Hepatic stellate cell (primary cell): Measurements from ENCODE around the gene SHQ1.
"Not testable (repeated sequence)": the region's sequence is repeated elsewhere in the genome, so short reads cannot be mapped to it uniquely, and the experiment has no call there.

Experiments
- DNase-seq: peaks from one replicate; pipeline ENCODE4 v3.0.0; 2011; ENCODE audit warnings: low spot score

The SHQ1 gene

DNA sequence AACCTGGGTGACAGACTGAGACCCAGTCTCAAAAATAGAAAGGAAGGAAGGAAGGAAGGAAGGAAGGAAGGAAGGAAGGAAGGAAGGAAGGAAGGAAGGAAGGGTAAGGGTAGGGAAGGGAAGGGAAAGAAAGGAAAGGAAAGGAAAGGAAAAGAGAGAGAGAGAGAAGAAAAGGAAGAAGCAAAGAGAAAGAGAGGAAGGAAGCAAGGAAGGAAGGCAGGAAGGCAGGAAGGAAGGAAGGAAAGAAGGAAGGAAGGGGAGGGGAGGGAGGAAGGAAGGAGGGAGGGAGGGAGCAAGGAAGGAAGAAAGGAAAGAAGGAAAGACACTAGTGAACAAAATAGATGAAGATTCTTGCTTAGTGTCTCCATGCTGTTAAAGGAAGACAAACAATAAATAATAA, 129.1 kb downstream of the SHQ1 start:
- DNase-seq = no peak

DNA sequence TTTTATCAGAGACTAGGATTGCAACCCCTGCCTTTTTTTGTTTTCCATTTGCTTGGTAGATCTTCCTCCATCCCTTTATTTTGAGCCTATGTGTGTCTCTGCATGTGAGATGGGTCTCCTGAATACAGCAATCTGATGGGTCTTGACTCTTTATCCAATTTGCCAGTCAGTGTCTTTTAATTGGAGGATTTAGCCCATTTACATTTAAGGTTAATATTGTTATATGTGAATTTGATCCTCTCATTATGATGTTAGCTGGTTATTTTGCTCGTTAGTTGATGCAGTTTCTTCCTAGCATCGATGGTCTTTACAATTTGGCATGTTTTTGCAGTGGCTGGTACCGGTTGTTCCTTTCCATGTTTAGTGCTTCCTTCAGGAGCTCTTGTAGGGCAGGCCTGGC, 134.1 kb downstream of the SHQ1 start:
- not testable (repeated sequence) for DNase-seq

DNA sequence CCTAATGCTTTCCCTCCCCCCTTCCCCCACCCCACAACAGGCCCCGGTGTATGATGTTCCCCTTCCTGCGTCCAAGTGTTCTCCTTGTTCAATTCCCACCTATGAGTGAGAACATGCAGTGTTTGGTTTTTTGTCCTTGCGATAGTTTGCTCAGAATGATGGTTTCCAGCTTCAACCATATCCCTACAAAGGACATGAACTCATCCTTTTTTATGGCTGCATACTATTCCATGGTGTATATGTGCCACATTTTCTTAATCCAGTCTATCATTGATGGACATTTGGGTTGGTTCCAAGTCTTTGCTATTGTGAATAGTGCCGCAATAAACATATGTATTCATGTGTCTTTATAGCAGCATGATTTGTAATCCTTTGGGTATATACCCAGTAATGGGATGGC, 137.8 kb downstream of the SHQ1 start:
- DNase-seq = not testable (repeated sequence)

DNA sequence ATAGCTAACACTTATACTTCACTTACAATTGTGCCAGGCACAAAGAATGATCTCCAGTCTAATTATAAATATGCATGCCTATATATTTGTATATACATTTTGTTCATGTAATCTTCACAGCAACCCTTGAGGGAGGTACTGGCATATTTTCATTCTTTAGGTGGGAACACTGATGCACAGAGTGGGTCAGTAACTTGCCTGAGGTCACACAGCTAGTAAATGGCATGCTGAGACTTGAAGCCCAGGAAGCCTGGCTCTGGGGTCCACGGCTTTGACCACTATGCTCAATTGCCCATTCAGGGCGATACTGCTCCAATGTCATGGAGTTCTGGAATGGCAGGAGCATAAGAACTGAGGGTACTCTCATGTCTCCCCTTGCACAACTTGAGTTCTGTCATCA, 139.8 kb downstream of the SHQ1 start:
- no peak for DNase-seq

DNA sequence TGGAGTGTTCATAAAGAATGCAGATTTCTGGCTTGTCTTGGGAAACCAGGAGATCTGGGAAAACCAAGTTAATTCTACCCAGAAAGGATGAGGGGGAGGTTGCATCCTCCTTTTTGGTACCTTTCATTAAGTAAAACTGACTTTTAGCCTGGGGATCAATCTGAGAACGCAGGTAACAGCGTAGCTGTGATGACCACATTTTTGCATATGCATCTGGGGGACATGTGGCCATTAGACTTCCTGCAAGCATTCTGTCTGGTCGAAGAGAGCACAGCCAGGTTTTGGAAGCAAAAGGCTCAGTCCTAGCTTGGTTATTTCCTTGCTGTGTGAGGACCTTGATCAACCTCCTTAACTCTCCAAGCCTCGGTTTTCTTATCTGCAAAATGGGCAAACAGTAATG, 145.2 kb downstream of the SHQ1 start:
- DNase-seq = no peak

DNA sequence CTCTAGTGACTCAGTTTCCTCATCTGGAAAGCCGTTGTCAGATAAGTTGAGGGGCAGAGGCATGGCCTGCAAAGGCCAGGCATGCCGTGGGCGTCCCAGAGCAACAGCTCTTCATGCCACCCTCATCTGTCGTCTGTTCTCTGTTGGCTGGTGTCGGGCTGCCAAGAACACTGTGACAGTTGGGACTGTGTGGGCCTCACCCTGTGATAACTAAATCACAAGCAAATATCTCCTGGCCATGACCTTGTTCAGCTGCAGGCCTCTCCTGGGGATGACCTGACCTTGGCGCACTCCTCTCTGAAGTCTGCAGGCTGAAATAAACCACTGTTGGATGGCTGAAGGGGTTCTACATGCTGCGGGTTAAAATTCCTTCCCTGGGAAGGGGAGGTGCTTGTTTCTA, 145.9 kb downstream of the SHQ1 start:
- no peak for DNase-seq

DNA sequence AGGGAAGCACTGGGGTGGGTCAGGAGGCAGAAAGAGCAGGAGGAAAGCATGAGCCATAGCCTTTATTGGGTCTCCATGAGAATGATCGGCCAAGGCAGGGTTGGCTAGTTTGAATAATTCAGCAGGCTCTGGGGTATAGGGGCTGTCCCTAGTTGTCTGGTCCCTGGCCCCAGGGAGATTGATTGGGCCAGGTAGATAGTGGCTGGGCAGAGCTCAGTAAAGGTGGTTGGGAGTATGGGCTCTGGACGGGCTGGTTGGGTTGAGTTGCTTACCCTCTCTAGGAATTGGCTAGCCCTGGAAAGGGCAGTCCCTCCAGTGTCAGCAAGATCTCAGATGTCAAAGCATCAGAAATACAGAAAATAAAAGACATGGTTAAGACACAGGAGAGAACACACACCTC, 148.1 kb downstream of the SHQ1 start:
- DNase-seq = no peak

DNA sequence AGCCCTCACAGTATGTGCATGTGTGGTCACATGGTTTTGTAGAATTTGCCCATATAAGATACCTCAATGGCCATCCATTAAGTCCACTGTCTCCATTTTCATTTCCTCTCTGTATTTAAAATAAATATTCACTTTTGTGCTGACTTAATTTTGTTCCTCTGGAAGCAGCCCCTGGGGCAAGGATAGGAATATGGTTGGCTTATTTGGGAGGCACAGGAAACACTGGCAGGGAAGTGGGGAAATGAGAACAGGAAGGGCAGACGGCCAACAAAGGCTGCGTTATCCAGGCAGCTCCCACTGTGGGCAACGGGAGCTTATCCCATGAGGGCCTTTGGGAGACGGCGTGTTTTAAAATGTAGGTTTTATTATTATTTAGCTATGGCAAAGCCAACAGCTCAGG, 148.6 kb downstream of the SHQ1 start:
- DNase-seq = no peak
